LNCAP (cell line): ENCODE data around the gene ZNF446.

Experiments
- CTCF ChIP-seq: fragments of 450-650 bp; IDR thresholded peaks from 2 replicates; pipeline ENCODE4 v1.5.1; 2017; ENCODE audit warnings: mild to moderate bottlenecking

The ZNF446 gene

DNA sequence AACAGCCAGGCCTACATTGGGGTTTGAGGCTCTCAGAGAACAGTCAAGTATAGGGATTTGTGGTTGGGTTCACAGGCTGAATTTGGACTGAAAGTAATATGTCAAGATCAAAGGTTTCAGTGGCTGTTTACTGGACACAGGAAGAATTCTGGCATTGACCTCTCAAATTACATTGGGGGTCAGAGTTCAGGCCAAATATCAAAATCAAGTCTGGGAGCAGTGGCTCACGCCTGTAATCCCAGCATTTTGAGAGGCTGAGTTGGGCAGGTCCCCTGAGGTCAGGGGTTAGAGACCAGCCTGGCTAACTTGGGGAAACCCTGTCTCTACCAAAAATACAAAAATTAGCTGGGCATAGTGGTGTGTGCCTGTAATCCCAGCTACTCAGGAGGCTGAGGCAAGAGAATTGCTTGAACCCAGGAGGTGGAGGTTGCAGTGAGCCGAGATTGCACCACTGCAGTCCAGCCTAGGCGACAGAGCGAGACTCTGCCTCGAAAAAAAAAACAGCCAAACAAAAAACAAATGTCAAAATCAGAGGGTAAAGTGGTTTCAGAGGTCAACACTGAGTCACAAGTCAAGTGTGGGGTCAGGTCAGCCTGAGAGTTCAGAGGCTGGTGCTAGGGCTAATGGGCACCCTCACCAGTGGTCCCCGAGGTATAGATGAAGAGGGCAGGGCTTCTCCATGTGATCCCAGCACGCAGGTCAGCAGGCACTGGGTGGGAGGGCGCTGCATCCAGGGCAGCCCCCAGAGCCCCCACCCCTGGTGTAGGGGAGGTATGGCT is 34.1 kb downstream of the ZNF446 start:
- no peak for TF ChIP-seq CTCF

GRCh38 chr19:58511353-58512208 is 35.4 kb downstream of the ZNF446 start, which contains the start of gene SLC27A5:
Gene SLC27A5 (minus strand): TSS chr19:58511992. CDS start chr19:58511955, 37 bp downstream.
- no peak for TF ChIP-seq CTCF

DNA sequence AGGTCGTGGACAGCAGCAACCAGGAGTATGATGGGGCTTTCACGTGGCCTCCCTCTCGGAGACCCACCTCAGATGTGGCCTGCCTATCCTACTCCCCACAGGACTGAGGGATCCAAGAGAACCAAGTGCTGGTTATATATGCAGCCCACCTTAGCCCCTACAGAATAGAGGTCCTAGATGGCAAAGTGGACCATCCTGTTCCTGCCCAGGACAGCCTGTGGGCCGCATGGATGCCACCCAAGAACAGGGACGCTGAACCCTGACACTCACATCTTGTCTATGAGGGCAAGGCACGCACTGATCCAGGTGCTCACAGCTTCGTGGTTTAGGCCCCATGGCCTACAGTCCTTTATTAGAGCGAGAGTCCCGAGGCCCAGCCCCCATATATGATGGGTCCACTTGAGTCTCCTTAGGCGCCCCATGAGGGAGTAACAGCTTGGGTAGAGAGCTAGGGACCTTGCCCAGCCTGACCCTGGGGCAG is 37.1 kb downstream of the ZNF446 start:
- TF ChIP-seq CTCF: no peak

- TF ChIP-seq CTCF: peak; percentile 97
These were observed 37.8 kb downstream of the ZNF446 start for GRCh38 chr19:58513694-58514563.

DNA sequence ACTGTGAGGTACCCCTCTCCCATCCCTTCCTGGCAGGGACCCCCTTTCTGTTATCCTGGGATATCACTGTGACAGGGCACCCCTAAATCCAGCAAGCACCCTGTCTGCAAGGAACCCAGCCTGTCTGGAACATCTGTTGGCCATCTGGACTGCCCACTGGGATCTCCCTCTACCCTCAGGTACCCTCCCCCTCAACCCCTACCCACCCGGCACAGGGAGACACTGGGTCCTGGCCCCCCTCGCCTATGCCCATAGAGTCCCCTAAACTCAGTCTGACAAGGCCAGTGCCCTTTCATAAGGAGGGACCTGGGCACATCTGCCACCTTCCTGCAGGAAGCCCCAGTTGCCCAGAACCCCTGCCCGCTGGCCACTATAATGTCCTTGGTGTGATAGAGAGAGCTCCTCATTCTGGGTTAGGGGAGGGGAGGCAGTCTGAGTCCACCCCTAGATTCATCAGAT is 38.4 kb downstream of the ZNF446 start:
- TF ChIP-seq CTCF: no peak

DNA sequence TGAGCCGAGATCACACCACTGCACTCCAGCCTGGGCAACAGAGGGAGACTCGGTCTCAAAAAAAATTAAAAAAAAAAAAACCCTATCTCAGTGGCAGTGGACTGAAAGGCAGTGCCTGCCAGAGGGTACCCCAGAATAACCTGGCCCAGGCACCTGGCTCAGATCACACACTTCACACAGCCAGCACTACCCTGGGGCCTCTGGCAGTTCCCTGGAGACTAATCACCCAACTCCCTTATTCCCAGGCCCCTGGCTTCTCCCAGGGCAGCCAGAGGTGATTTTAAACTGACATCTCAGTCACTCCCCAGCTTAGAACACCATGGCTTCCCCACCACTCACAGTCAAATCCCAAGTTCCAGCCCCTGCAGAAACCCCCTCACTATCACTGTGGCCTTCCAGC is 39.1 kb downstream of the ZNF446 start:
- TF ChIP-seq CTCF: no peak
